Activated CD4-positive, alpha-beta memory T cell treated with anti-CD3 and anti-CD28 coated beads for 36 hours (primary cell): ENCODE results near the gene NAP1L1. TPM values are rescaled to one million over a fixed set of nuclear protein-coding genes. Genes with fewer than 3 reads are reported as not detected.

Experiments used
- CTCF ChIA-PET: fragments of 350-600 bp; sonication (Branson Sonifier 250); formaldehyde crosslinking; loops from one replicate; lab custom pipeline; 2021; ENCODE audit warnings: antibody characterized with exemption, inconsistent platforms; lab: Charles Lee
- POLR2A ChIA-PET: fragments of 350-600 bp; sonication (Branson Sonifier 250); formaldehyde crosslinking; loops from one replicate; lab custom pipeline; 2021; ENCODE audit warnings: antibody characterized with exemption; lab: Charles Lee
- DNase-seq: peaks from one replicate; pipeline ENCODE4 v3.0.0-alpha.2; 2020
- H3K27ac Mint-ChIP-seq: one replicate; pipeline ENCODE4 v1.8.0; 2021; ENCODE audit warnings: mixed read lengths
- H3K27me3 Mint-ChIP-seq: one replicate; pipeline ENCODE4 v1.8.0; 2021; ENCODE audit warnings: mixed read lengths
- H3K36me3 Mint-ChIP-seq: one replicate; pipeline ENCODE4 v1.8.0; 2021; ENCODE audit warnings: mixed read lengths
- H3K4me1 Mint-ChIP-seq: one replicate; pipeline ENCODE4 v1.8.0; 2021; ENCODE audit warnings: low read depth, mixed read lengths
- H3K4me3 Mint-ChIP-seq: one replicate; pipeline ENCODE4 v1.8.0; 2021; ENCODE audit warnings: mild to moderate bottlenecking, mixed read lengths
- H3K9me3 Mint-ChIP-seq: one replicate; pipeline ENCODE4 v1.8.0; 2021; ENCODE audit warnings: mixed read lengths
- intact Hi-C: fragments of 100-400 bp; cut with micrococcal nuclease; formaldehyde crosslinking; loops from one replicate; pipeline ENCODE4 v1.15.1; 2023
- total RNA-seq, 2 experiments: library from RNA; stranded (reverse); gene quantifications; one replicate each; pipeline ENCODE4 v1.2.3, GENCODE V29; 2021

Gene NAP1L1
- 100 to 1,000 TPM; 889 to 895 TPM for total RNA-seq

GRCh38 chr12:76083904-76084862 lies at the start of gene NAP1L1:
NAP1L1 (minus strand) TSS chr12:76084685; CDS start chr12:76074219, 10,466 bp downstream.
- ChIA-PET POLR2A (interaction anchor here (0.7 to 2.6 kb wide), 7 partner anchors 53 to 693 kb away, joined by 3 to 12 read pairs (median 4); partner anchors contain the start of genes GLIPR1, OSBPL8 and PHLDA1), CTCF (interaction anchor here (0.7 to 2.0 kb wide), 2 partner anchors 264 to 594 kb away, joined by 3 to 7 read pairs; partner anchors contain the start of gene BBS10)
- DNase-seq = peak; percentile 98
- H3K9me3 Mint-ChIP-seq = peaks cover 3% of the 10 kb centered on the region
- intact Hi-C loops = loop anchor here (1.0 to 10.0 kb wide), 13 partner anchors 53 to 981 kb away; partner anchors contain the start of genes E2F7, GLIPR1, GLIPR1L2 and OSBPL8
- H3K27ac Mint-ChIP-seq = peak within 1 kb of the TSS; percentile 99
- H3K4me3 Mint-ChIP-seq = peak within 1 kb of the TSS; percentile 93
- H3K36me3 Mint-ChIP-seq = peaks cover 30% of the 10 kb centered on the region
- no peaks in the 10 kb centered on the region for H3K27me3 Mint-ChIP-seq
- peaks cover 42% of the 10 kb centered on the region for H3K4me1 Mint-ChIP-seq

GRCh38 chr12:76127588-76127987 lies 43.1 kb upstream of the NAP1L1 start:
- DNase-seq = no peak
- Mint-ChIP-seq H3K9me3 (no peaks in the 10 kb centered on the region), H3K4me3 (no peak overlapping the region), H3K4me1 (no peaks in the 10 kb centered on the region), H3K27me3 (peaks cover 11% of the 10 kb centered on the region), H3K36me3 (no peaks in the 10 kb centered on the region), H3K27ac (no peak overlapping the region)
- CTCF ChIA-PET = no interaction called here
- POLR2A ChIA-PET = interaction anchor here (0.6 kb wide), 1 partner anchor 186 kb away, joined by 3 read pairs; no protein-coding TSS in a partner anchor
- intact Hi-C loops = no loop called here

- CTCF ChIA-PET = no interaction called here
- Mint-ChIP-seq H3K9me3 (no peaks in the 10 kb centered on the region), H3K36me3 (no peaks in the 10 kb centered on the region), H3K27me3 (peaks cover 3% of the 10 kb centered on the region), H3K4me3 (no peak overlapping the region), H3K4me1 (no peaks in the 10 kb centered on the region), H3K27ac (no peak overlapping the region)
- intact Hi-C loops = no loop called here
- POLR2A ChIA-PET = no interaction called here
- DNase-seq = no peak
These were observed 40.0 kb upstream of the NAP1L1 start for GRCh38 chr12:76124456-76124855.

- Mint-ChIP-seq H3K27ac (no peak overlapping the region), H3K4me1 (no peaks in the 10 kb centered on the region), H3K36me3 (no peaks in the 10 kb centered on the region), H3K27me3 (peaks cover 3% of the 10 kb centered on the region), H3K9me3 (no peaks in the 10 kb centered on the region), H3K4me3 (no peak overlapping the region)
- intact Hi-C loops = no loop called here
- ChIA-PET CTCF (no interaction called here), POLR2A (no interaction called here)
- DNase-seq = no peak
These were observed 39.1 kb upstream of the NAP1L1 start for GRCh38 chr12:76123259-76124212.

GRCh38 chr12:76119887-76120286 lies 35.4 kb upstream of the NAP1L1 start:
- CTCF ChIA-PET = no interaction called here
- no peak for DNase-seq
- POLR2A ChIA-PET = no interaction called here
- no peaks in the 10 kb centered on the region for H3K27me3 Mint-ChIP-seq
- H3K4me1 Mint-ChIP-seq = no peaks in the 10 kb centered on the region
- H3K36me3 Mint-ChIP-seq = no peaks in the 10 kb centered on the region
- no peak overlapping the region for H3K4me3 Mint-ChIP-seq
- no peaks in the 10 kb centered on the region for H3K9me3 Mint-ChIP-seq
- intact Hi-C loops = no loop called here
- no peak overlapping the region for H3K27ac Mint-ChIP-seq

GRCh38 chr12:76117751-76118150 lies 33.3 kb upstream of the NAP1L1 start:
- no peaks in the 10 kb centered on the region for H3K9me3 Mint-ChIP-seq
- no peak overlapping the region for H3K4me3 Mint-ChIP-seq
- no peaks in the 10 kb centered on the region for H3K36me3 Mint-ChIP-seq
- no peak overlapping the region for H3K27ac Mint-ChIP-seq
- ChIA-PET POLR2A (no interaction called here), CTCF (no interaction called here)
- no peak for DNase-seq
- no peaks in the 10 kb centered on the region for H3K4me1 Mint-ChIP-seq
- intact Hi-C loops = no loop called here
- no peaks in the 10 kb centered on the region for H3K27me3 Mint-ChIP-seq

- no peak overlapping the region for H3K4me3 Mint-ChIP-seq
- H3K4me1 Mint-ChIP-seq = no peaks in the 10 kb centered on the region
- ChIA-PET POLR2A (no interaction called here), CTCF (no interaction called here)
- no peak overlapping the region for H3K27ac Mint-ChIP-seq
- no peaks in the 10 kb centered on the region for H3K27me3 Mint-ChIP-seq
- intact Hi-C loops = no loop called here
- no peaks in the 10 kb centered on the region for H3K36me3 Mint-ChIP-seq
- DNase-seq = no peak
- no peaks in the 10 kb centered on the region for H3K9me3 Mint-ChIP-seq
These were observed 32.7 kb upstream of the NAP1L1 start for GRCh38 chr12:76117067-76117691.

GRCh38 chr12:76113800-76114757 lies 29.6 kb upstream of the NAP1L1 start:
- Mint-ChIP-seq H3K4me1 (no peaks in the 10 kb centered on the region), H3K9me3 (no peaks in the 10 kb centered on the region), H3K36me3 (no peaks in the 10 kb centered on the region), H3K4me3 (no peak overlapping the region), H3K27ac (no peak overlapping the region), H3K27me3 (no peaks in the 10 kb centered on the region)
- ChIA-PET CTCF (no interaction called here), POLR2A (no interaction called here)
- no peak for DNase-seq
- intact Hi-C loops = no loop called here

- H3K27me3 Mint-ChIP-seq = peaks cover 2% of the 10 kb centered on the region
- no peaks in the 10 kb centered on the region for H3K36me3 Mint-ChIP-seq
- POLR2A ChIA-PET = no interaction called here
- H3K4me1 Mint-ChIP-seq = no peaks in the 10 kb centered on the region
- CTCF ChIA-PET = no interaction called here
- DNase-seq = no peak
- no peak overlapping the region for H3K4me3 Mint-ChIP-seq
- no peaks in the 10 kb centered on the region for H3K9me3 Mint-ChIP-seq
- H3K27ac Mint-ChIP-seq = no peak overlapping the region
- intact Hi-C loops = no loop called here
These were observed 26.8 kb upstream of the NAP1L1 start for GRCh38 chr12:76111209-76111749.

- Mint-ChIP-seq H3K4me3 (no peak overlapping the region), H3K4me1 (no peaks in the 10 kb centered on the region), H3K36me3 (no peaks in the 10 kb centered on the region), H3K9me3 (no peaks in the 10 kb centered on the region), H3K27ac (no peak overlapping the region), H3K27me3 (peaks cover 4% of the 10 kb centered on the region)
- no peak for DNase-seq
- CTCF ChIA-PET = interaction anchor here (0.6 kb wide), 1 partner anchor 553 kb away, joined by 4 read pairs; no protein-coding TSS in a partner anchor
- POLR2A ChIA-PET = interaction anchor here (0.6 kb wide), 1 partner anchor 417 kb away, joined by 4 read pairs; no protein-coding TSS in a partner anchor
- intact Hi-C loops = no loop called here
These were observed 25.4 kb upstream of the NAP1L1 start for GRCh38 chr12:76109879-76110278.
